Upper lobe of left lung (tissue), 4 donors: ENCODE results near the gene ROBO1.

ENCODE experiments used
- CTCF ChIP-seq, 6 experiments: fragments of 450-650 bp in 4 of 6; fragments of 200-600 bp in 2 of 6; sonication (generic) in 2 of 6; IDR thresholded peaks; one replicate each; pipeline ENCODE4 v1.5.1; 2016 to 2019; ENCODE audit warnings: antibody characterized with exemption in 6 of 6
- POLR2A ChIP-seq, 4 donors: fragments of 450-650 bp; IDR thresholded peaks; one replicate each; pipeline ENCODE4 v1.5.1; 2016 to 2017; ENCODE audit warnings: antibody characterized with exemption in 4 of 4, mild to moderate bottlenecking in 2 of 4
- POLR2AphosphoS5 ChIP-seq, 2 donors: sonication (generic); formaldehyde crosslinking; IDR thresholded peaks; one replicate each; pipeline ENCODE4 v1.5.1; 2017; ENCODE audit warnings: antibody characterized with exemption in 2 of 2

GRCh38 chr3:78908236-78908635 is 859.6 kb downstream of the ROBO1 start:
- TF ChIP-seq POLR2AphosphoS5 (IDR thresholded peaks at IDR 0.05) (no peak), CTCF (IDR thresholded peaks at IDR 0.05) (no peak), POLR2A (IDR thresholded peaks at IDR 0.05) (no peak)
